OCI-LY1 (cell line): ENCODE measurements around the gene MAST4.

Experiments used
- H2AFZ ChIP-seq: fragments of 200-600 bp; sonication (generic), shearing (Covaris generic); 2 replicates; pipeline ENCODE4 v1.6.0; 2014; ENCODE audit warnings: antibody characterized with exemption, mild to moderate bottlenecking, low read length
- H3F3A ChIP-seq: fragments of 200-600 bp; sonication (generic), shearing (Covaris generic); 2 replicates; pipeline ENCODE4 v1.6.0; 2014; ENCODE audit warnings: mild to moderate bottlenecking, antibody characterized with exemption, low read length, moderate library complexity; ENCODE audit not compliant: insufficient read depth
- H3K27ac ChIP-seq: fragments of 200-600 bp; sonication (generic); 2 replicates; pipeline ENCODE4 v1.5.1; 2014; ENCODE audit warnings: low read length, mixed run types, mild to moderate bottlenecking, low read depth; ENCODE audit not compliant: poor library complexity, severe bottlenecking
- H3K27me3 ChIP-seq: fragments of 200-600 bp; sonication (generic); 2 replicates; pipeline ENCODE4 v1.6.0; 2014; ENCODE audit warnings: antibody characterized with exemption, mild to moderate bottlenecking, low read length, moderate library complexity; ENCODE audit not compliant: insufficient read depth
- H3K36me3 ChIP-seq: fragments of 200-600 bp; sonication (generic); 2 replicates; pipeline ENCODE4 v1.6.1; 2014; ENCODE audit warnings: mild to moderate bottlenecking, antibody characterized with exemption, low read length, moderate library complexity, mixed read lengths; ENCODE audit not compliant: insufficient read depth
- H3K4me1 ChIP-seq: fragments of 200-600 bp; sonication (generic); 2 replicates; pipeline ENCODE4 v1.5.1; 2014; ENCODE audit warnings: mild to moderate bottlenecking, low read length, moderate library complexity; ENCODE audit not compliant: insufficient read depth, severe bottlenecking
- H3K4me2 ChIP-seq: fragments of 200-600 bp; sonication (generic), shearing (Covaris generic); 2 replicates; pipeline ENCODE4 v1.6.1; 2014; ENCODE audit warnings: low read length
- H3K4me3 ChIP-seq: fragments of 200-600 bp; sonication (generic); 2 replicates; pipeline ENCODE4 v1.5.1; 2014; ENCODE audit warnings: low read length, low read depth, mild to moderate bottlenecking, mixed read lengths; ENCODE audit not compliant: poor library complexity, severe bottlenecking
- H3K79me2 ChIP-seq: fragments of 200-600 bp; shearing (Covaris generic); 2 replicates; pipeline ENCODE4 v1.6.1; 2016; ENCODE audit warnings: mixed run types, low read length, mixed read lengths; ENCODE audit not compliant: insufficient read depth
- H3K9ac ChIP-seq: fragments of 200-600 bp; sonication (generic), shearing (Covaris generic); 2 replicates; pipeline ENCODE4 v1.6.1; 2014; ENCODE audit warnings: mild to moderate bottlenecking, low read length, mixed read lengths
- H3K9me2 ChIP-seq: fragments of 200-600 bp; sonication (generic), shearing (Covaris generic); 2 replicates; pipeline ENCODE4 v1.6.1; 2014; ENCODE audit warnings: low read depth, mild to moderate bottlenecking, low read length, mixed read lengths
- H3K9me3 ChIP-seq: fragments of 200-600 bp; shearing (Covaris generic); 2 replicates; pipeline ENCODE4 v1.6.1; 2014; ENCODE audit warnings: low read length, mixed read lengths
- H4K20me1 ChIP-seq: fragments of 200-600 bp; sonication (generic), shearing (Covaris generic); 2 replicates; pipeline ENCODE4 v1.6.0; 2016; ENCODE audit warnings: mild to moderate bottlenecking, low read length; ENCODE audit not compliant: insufficient read depth
- CTCF ChIP-seq: fragments of 200-600 bp; sonication (generic), shearing (Covaris generic); IDR thresholded peaks from 2 replicates; pipeline ENCODE4 v1.5.1; 2017; ENCODE audit warnings: mild to moderate bottlenecking, antibody characterized with exemption, low read length, moderate library complexity, mixed read lengths
- EZH2 ChIP-seq: fragments of 200-600 bp; sonication (generic), shearing (Covaris generic); IDR thresholded peaks from 2 replicates; pipeline ENCODE4 v1.8.0; 2017; ENCODE audit warnings: borderline replicate concordance, mixed run types, mild to moderate bottlenecking, antibody characterized with exemption, low read length, moderate library complexity, mixed read lengths

MAST4 gene

DNA sequence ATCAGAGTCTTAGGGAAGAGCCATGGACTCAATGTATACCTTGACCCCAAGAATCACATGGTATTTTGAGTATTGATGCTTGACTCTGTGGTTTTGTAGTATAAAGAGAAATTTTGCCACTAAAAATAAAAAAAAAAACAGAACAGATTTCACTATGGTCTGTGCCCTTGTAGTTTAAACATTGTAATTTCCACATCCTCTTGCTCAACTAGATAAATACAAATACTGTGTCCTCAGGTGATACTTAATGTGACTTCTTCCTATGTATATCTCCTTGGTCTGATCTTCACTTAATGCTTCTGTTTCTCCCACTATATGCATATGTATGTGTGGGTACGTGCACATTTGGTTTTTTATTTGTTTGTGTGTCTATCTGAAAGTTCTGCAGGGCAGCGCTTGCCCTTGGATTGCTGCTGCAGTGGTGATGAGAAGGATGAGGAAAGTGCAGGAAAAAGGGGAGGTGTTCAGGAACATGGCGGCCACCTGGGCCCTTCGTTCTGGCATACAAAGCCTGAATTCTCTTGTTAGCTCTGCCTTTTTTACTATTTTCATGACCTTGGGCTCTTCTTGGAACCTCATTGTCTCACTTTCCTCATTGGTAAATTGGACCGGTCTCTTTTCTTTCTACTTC lies 222.2 kb downstream of the MAST4 start:
- Histone ChIP-seq H3K27ac (no peak overlapping the region), H3K9ac (no peak overlapping the region), H2AFZ (no peak overlapping the region), H4K20me1 (no peaks in the 10 kb centered on the region), H3K36me3 (no peaks in the 10 kb centered on the region), H3K27me3 (no peaks in the 10 kb centered on the region), H3K4me1 (no peaks in the 10 kb centered on the region), H3K9me2 (no peaks in the 10 kb centered on the region), H3K79me2 (no peaks in the 10 kb centered on the region), H3F3A (no peaks in the 10 kb centered on the region), H3K4me3 (no peak overlapping the region), H3K9me3 (no peaks in the 10 kb centered on the region), H3K4me2 (no peak overlapping the region)
- TF ChIP-seq CTCF = no peak

DNA sequence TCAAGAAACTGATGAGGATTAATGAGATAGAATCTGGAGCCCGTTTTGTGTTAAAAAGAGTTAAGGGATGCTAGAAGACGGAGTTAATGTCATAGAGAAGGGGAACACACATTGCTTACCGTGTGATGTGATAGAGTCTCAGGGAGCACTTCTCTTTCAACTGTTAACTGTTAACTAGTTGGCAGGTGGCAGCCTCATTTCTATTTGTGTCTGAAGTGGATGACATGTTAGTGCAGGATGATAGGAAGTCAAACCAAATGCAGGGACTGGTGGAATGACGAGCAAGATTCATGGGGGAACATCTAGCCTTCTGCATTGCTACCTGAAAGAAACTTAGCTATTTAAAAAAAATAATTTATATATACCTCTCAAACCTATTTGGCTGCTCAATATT lies 222.7 kb downstream of the MAST4 start:
- Histone ChIP-seq H3K4me3 (no peak overlapping the region), H3K9me2 (no peaks in the 10 kb centered on the region), H3K9ac (no peak overlapping the region), H3K27me3 (no peaks in the 10 kb centered on the region), H3K27ac (no peak overlapping the region), H3K36me3 (no peaks in the 10 kb centered on the region), H3K79me2 (no peaks in the 10 kb centered on the region), H4K20me1 (no peaks in the 10 kb centered on the region), H2AFZ (no peak overlapping the region), H3K4me1 (no peaks in the 10 kb centered on the region), H3K4me2 (no peak overlapping the region), H3K9me3 (no peaks in the 10 kb centered on the region), H3F3A (no peaks in the 10 kb centered on the region)
- no peak for TF ChIP-seq EZH2
- no peak for TF ChIP-seq CTCF

DNA sequence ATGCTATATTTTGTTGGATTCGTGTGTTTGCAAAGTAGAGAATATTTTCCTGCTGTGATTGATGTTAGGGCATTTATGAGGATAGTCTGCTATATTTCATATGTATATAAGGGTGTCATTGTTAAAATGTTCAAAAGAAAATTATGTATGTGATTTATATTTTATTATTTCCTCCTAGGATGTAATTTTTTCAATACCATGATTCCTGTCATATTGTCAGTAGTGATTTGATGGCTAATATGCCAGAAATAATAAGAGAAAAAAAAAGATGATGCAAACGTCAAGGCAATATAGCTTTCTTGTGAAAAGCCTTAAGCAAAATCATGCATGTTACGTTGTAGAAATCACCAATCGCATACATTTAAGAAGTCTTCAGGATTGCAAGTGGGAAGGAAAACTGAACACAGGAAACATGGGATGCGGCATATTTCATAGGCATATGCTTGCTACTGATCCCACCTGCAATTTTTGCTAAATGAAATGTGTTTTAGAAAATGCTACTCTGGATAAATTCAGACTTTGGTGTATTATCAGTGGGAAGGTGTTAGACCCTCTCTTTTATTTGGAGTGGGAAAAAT lies 224.5 kb downstream of the MAST4 start:
- Histone ChIP-seq H3K4me3 (no peak overlapping the region), H3K9me3 (no peaks in the 10 kb centered on the region), H3F3A (no peaks in the 10 kb centered on the region), H3K27me3 (no peaks in the 10 kb centered on the region), H2AFZ (no peak overlapping the region), H3K9me2 (no peaks in the 10 kb centered on the region), H3K4me2 (no peak overlapping the region), H3K4me1 (no peaks in the 10 kb centered on the region), H3K79me2 (no peaks in the 10 kb centered on the region), H3K36me3 (no peaks in the 10 kb centered on the region), H3K9ac (no peak overlapping the region), H3K27ac (no peak overlapping the region), H4K20me1 (no peaks in the 10 kb centered on the region)
- TF ChIP-seq EZH2 = no peak
- TF ChIP-seq CTCF = no peak
